ENCODE results near the gene ANXA1.
A peak's percentile ranks its signal among the peaks of the same experiment; 100 is the strongest.

The ANXA1 gene

GRCh38 chr9:73114958-73115357 lies 36.7 kb upstream of the ANXA1 start:
- TF ChIP-seq CTCF (IDR thresholded peaks at IDR 0.05; ENCODE audit: unreplicated experiment in 3 of 3) = no peak
- H3K27me3 Mint-ChIP-seq (ENCODE audit: low read depth) = peaks cover 4% of the 10 kb centered on the region
- peaks cover 11% of the 10 kb centered on the region for H3K4me1 Mint-ChIP-seq
- H3K4me3 Mint-ChIP-seq = no peak overlapping the region
- no peak overlapping the region for H3K27ac Mint-ChIP-seq
- no peaks in the 10 kb centered on the region for H3K36me3 Mint-ChIP-seq (ENCODE audit: low read depth)
- no peaks in the 10 kb centered on the region for H3K9me3 Mint-ChIP-seq

GRCh38 chr9:73116031-73116430 lies 35.6 kb upstream of the ANXA1 start:
- Mint-ChIP-seq H3K27me3 (ENCODE audit: low read depth) (peaks cover 4% of the 10 kb centered on the region), H3K9me3 (no peaks in the 10 kb centered on the region), H3K27ac (peak overlapping the region in 2 of 3 experiments; percentile 21 to 75), H3K4me3 (no peak overlapping the region), H3K4me1 (peaks cover 11% of the 10 kb centered on the region), H3K36me3 (ENCODE audit: low read depth) (no peaks in the 10 kb centered on the region)
- TF ChIP-seq CTCF (IDR thresholded peaks at IDR 0.05; ENCODE audit: unreplicated experiment in 3 of 3) = no peak

GRCh38 chr9:73116880-73117279 lies 34.8 kb upstream of the ANXA1 start:
- Mint-ChIP-seq H3K27ac (peak overlapping the region in 2 of 3 experiments; percentile 21 to 75), H3K4me3 (no peak overlapping the region), H3K36me3 (ENCODE audit: low read depth) (no peaks in the 10 kb centered on the region), H3K4me1 (peaks cover 11% of the 10 kb centered on the region), H3K27me3 (ENCODE audit: low read depth) (peaks cover 4% of the 10 kb centered on the region), H3K9me3 (no peaks in the 10 kb centered on the region)
- no peak for TF ChIP-seq CTCF (IDR thresholded peaks at IDR 0.05; ENCODE audit: unreplicated experiment in 3 of 3)

GRCh38 chr9:73118286-73118685 lies 33.4 kb upstream of the ANXA1 start:
- Mint-ChIP-seq H3K9me3 (no peaks in the 10 kb centered on the region), H3K36me3 (ENCODE audit: low read depth) (no peaks in the 10 kb centered on the region), H3K4me3 (no peak overlapping the region), H3K27ac (no peak overlapping the region), H3K27me3 (ENCODE audit: low read depth) (no peaks in the 10 kb centered on the region), H3K4me1 (peaks cover 11% of the 10 kb centered on the region)
- no peak for TF ChIP-seq CTCF (IDR thresholded peaks at IDR 0.05; ENCODE audit: unreplicated experiment in 3 of 3)

GRCh38 chr9:73118898-73119554 lies 32.6 kb upstream of the ANXA1 start:
- H3K36me3 Mint-ChIP-seq (ENCODE audit: low read depth) = no peaks in the 10 kb centered on the region
- no peak overlapping the region for H3K4me3 Mint-ChIP-seq
- no peak overlapping the region for H3K27ac Mint-ChIP-seq
- H3K4me1 Mint-ChIP-seq = peaks cover 11% of the 10 kb centered on the region
- no peaks in the 10 kb centered on the region for H3K9me3 Mint-ChIP-seq
- H3K27me3 Mint-ChIP-seq (ENCODE audit: low read depth) = no peaks in the 10 kb centered on the region
- no peak for TF ChIP-seq CTCF (IDR thresholded peaks at IDR 0.05; ENCODE audit: unreplicated experiment in 3 of 3)

- Mint-ChIP-seq H3K4me3 (no peak overlapping the region), H3K27me3 (ENCODE audit: low read depth) (no peaks in the 10 kb centered on the region), H3K36me3 (ENCODE audit: low read depth) (no peaks in the 10 kb centered on the region), H3K4me1 (peaks cover 2% of the 10 kb centered on the region), H3K9me3 (no peaks in the 10 kb centered on the region), H3K27ac (no peak overlapping the region)
- no peak for TF ChIP-seq CTCF (IDR thresholded peaks at IDR 0.05; ENCODE audit: unreplicated experiment in 3 of 3)
These were observed 30.2 kb upstream of the ANXA1 start for GRCh38 chr9:73121375-73121935.
